PC-3 (cell line): ENCODE results near the gene ATG13. TPM values are rescaled to one million over a fixed set of nuclear protein-coding genes. Genes with fewer than 3 reads are reported as not detected.

Source experiments
- ATAC-seq: fragments of 200-7000 bp; cut with Tn5 transposase; 2 replicates; pipeline ENCODE4 v1.9.1; 2020; ENCODE audit warnings: mild to moderate bottlenecking, moderate library complexity
- BruUV-seq: library from RNA; stranded (reverse); fragments of 400-500 nt; replicated peaks from 2 replicates; lab custom pipeline; 2021; lab: Mats Ljungman, UMichigan
- CTCF ChIA-PET: fragments of 300-600 bp; sonication (Branson Sonifier 250); formaldehyde crosslinking; loops from one replicate; lab custom pipeline; 2022; ENCODE audit warnings: antibody characterized with exemption; lab: Charles Lee
- POLR2A ChIA-PET: fragments of 300-600 bp; sonication (Branson Sonifier 250); formaldehyde crosslinking; loops from one replicate; lab custom pipeline; 2022; ENCODE audit warnings: antibody characterized with exemption; ENCODE audit not compliant: unreplicated experiment; lab: Charles Lee
- DNase-seq: peaks from one replicate; pipeline ENCODE4 v3.0.0-alpha.2; 2015
- H2AFZ ChIP-seq: fragments of 300-600 bp; sonication (generic); 2 replicates; pipeline ENCODE4 v1.6.0; 2016; ENCODE audit warnings: antibody characterized with exemption, low read length
- H3F3A ChIP-seq: fragments of 300-600 bp; sonication (generic); one replicate; pipeline ENCODE4 v1.6.0; 2017; ENCODE audit warnings: antibody characterized with exemption, low read length, control low read depth, mild to moderate bottlenecking; ENCODE audit not compliant: unreplicated experiment
- H3K27ac ChIP-seq: fragments of 300-600 bp; sonication (generic); 2 replicates; pipeline ENCODE4 v1.5.1; 2016; ENCODE audit warnings: mild to moderate bottlenecking, low read length
- H3K27me3 ChIP-seq: fragments of 300-600 bp; sonication (generic); 2 replicates; pipeline ENCODE4 v1.6.1; 2016; ENCODE audit warnings: low read length, mixed read lengths
- H3K36me3 ChIP-seq: fragments of 300-600 bp; sonication (generic); 2 replicates; pipeline ENCODE4 v1.6.1; 2016; ENCODE audit warnings: low read depth, mixed run types, low read length, mixed read lengths
- H3K4me1 ChIP-seq: fragments of 300-600 bp; sonication (generic); 2 replicates; pipeline ENCODE4 v1.5.1; 2016; ENCODE audit warnings: low read length; ENCODE audit not compliant: insufficient read depth
- H3K4me2 ChIP-seq: fragments of 300-600 bp; sonication (generic); 2 replicates; pipeline ENCODE4 v1.6.0; 2016; ENCODE audit warnings: low read length
- H3K4me3 ChIP-seq: fragments of 300-600 bp; sonication (generic); 2 replicates; pipeline ENCODE4 v1.5.1; 2016; ENCODE audit warnings: mild to moderate bottlenecking, low read length, mixed read lengths
- H3K79me2 ChIP-seq: fragments of 300-600 bp; sonication (generic); 2 replicates; pipeline ENCODE4 v1.6.1; 2017; ENCODE audit warnings: low read length, mixed read lengths
- H3K9ac ChIP-seq: fragments of 300-600 bp; sonication (generic); 2 replicates; pipeline ENCODE4 v1.6.0; 2016; ENCODE audit warnings: mild to moderate bottlenecking, low read length
- H3K9me2 ChIP-seq: fragments of 300-600 bp; sonication (generic); replicated peaks from 2 replicates; pipeline ENCODE4 v1.6.1; 2016; ENCODE audit warnings: mixed run types, low read length, mixed read lengths
- H3K9me3 ChIP-seq: fragments of 300-600 bp; sonication (generic); 2 replicates; pipeline ENCODE4 v1.6.1; 2016; ENCODE audit warnings: low read length, mixed read lengths
- H4K20me1 ChIP-seq: fragments of 300-600 bp; sonication (generic); 2 replicates; pipeline ENCODE4 v1.6.1; 2016; ENCODE audit warnings: low read length, mixed read lengths
- EZH2 ChIP-seq: fragments of 300-600 bp; sonication (generic); IDR thresholded peaks from one replicate; pipeline ENCODE4 v1.6.1; 2017; ENCODE audit warnings: antibody characterized with exemption, mild to moderate bottlenecking, low read length; ENCODE audit not compliant: unreplicated experiment
- EZH2phosphoT487 ChIP-seq: fragments of 300-600 bp; sonication (generic); IDR thresholded peaks from 2 replicates; pipeline ENCODE4 v1.6.1; 2018; ENCODE audit warnings: mild to moderate bottlenecking, antibody characterized with exemption, low read length, borderline replicate concordance
- intact Hi-C: fragments of 100-400 bp; cut with micrococcal nuclease; formaldehyde crosslinking; loops from 2 replicates; pipeline ENCODE4 v1.9.0; 2023
- total RNA-seq: library from RNA; depleted of rRNA; stranded (reverse); fragments of >200 nt; gene quantifications from 2 replicates; pipeline ENCODE4 v1.2.3, GENCODE V29; 2014
- TF ChIP-seq, protein P1 (sequence below): fragments of 300-600 bp; sonication (generic); conservative IDR thresholded peaks from 2 replicates; pipeline ENCODE4 v1.5.1; 2017; ENCODE audit warnings: antibody characterized with exemption, low read depth, mild to moderate bottlenecking, low read length

Gene ATG13
- total RNA-seq, 1 experiment from 2014 or later = 95.0 TPM

DNA sequence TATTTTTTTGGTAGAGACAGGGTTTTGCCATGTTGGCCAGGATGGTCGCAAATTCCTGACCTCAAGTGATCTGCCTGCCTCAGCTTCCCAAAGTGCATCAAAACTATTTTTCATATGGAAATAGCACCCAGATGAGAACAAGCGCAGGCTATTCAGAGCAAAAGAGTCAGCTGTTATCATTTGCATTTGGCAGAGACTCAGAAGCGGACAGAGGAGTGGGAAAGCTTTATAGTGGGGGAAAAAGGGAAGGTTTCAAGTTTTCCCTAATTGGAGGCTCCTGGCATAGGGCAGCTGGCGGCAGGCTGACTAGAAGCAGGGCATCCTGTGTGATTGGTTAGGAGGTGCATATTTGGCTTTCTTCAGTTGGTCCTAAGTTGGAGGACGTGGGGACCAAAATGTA is 20.2 kb downstream of the ATG13 start:
- no peak overlapping the region for H3K27ac ChIP-seq
- DNase-seq (no peak), ATAC-seq (no peak)
- no peak overlapping the region for H3K4me2 ChIP-seq
- H4K20me1 ChIP-seq = no peaks in the 10 kb centered on the region
- H3K9me3 ChIP-seq = no peaks in the 10 kb centered on the region
- no peaks in the 10 kb centered on the region for H3K27me3 ChIP-seq
- ChIA-PET POLR2A (no interaction called here), CTCF (no interaction called here)
- no peaks in the 10 kb centered on the region for H3K4me1 ChIP-seq
- intact Hi-C loops = no loop called here
- no peaks in the 10 kb centered on the region; the same call in none of the 2 replicates for H3K36me3 ChIP-seq
- no peak overlapping the region for H2AFZ ChIP-seq
- H3K9me2 ChIP-seq = no peaks in the 10 kb centered on the region
- no TSS peak for BruUV-seq
- TF ChIP-seq EZH2 (no peak), EZH2phosphoT487 (no peak)
- TF ChIP-seq, protein P1, sequence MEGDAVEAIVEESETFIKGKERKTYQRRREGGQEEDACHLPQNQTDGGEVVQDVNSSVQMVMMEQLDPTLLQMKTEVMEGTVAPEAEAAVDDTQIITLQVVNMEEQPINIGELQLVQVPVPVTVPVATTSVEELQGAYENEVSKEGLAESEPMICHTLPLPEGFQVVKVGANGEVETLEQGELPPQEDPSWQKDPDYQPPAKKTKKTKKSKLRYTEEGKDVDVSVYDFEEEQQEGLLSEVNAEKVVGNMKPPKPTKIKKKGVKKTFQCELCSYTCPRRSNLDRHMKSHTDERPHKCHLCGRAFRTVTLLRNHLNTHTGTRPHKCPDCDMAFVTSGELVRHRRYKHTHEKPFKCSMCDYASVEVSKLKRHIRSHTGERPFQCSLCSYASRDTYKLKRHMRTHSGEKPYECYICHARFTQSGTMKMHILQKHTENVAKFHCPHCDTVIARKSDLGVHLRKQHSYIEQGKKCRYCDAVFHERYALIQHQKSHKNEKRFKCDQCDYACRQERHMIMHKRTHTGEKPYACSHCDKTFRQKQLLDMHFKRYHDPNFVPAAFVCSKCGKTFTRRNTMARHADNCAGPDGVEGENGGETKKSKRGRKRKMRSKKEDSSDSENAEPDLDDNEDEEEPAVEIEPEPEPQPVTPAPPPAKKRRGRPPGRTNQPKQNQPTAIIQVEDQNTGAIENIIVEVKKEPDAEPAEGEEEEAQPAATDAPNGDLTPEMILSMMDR = no peak
- no peak overlapping the region for H3K4me3 ChIP-seq
- no peaks in the 10 kb centered on the region for H3K79me2 ChIP-seq
- no peak overlapping the region for H3K9ac ChIP-seq
- H3F3A ChIP-seq = no peaks in the 10 kb centered on the region

DNA sequence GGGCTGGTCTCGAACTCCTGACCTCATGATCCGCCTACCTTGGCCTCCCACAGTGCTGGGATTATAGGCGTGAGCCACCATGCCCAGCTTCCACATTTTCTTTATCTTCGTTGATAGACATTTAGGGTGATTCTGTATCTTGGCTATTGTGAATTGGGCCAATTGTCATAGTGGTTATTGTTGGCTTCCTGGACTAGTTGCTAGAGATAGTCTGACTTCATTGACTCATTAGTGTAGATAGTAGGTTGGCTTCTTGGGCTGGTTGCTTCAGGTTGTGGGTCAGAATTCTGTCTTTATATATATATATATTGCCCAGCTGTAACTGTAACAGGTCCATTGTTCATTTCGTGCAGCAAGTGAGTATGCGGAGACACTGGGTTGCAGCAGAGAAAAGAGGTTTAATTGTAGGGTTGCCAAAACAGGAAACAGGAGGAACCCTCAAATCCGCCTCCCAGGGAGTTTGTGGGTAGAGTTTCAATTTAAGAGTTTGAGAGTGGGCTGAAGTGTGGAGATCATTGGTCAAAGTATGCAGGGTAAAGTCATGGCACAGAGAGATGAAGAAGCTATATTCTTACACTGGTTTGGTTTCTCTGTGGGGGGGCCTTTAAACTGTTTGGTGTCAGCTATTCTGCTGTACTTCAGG is 22.0 kb downstream of the ATG13 start:
- TF ChIP-seq, protein P1 = no peak
- TF ChIP-seq EZH2 (no peak), EZH2phosphoT487 (no peak)
- Histone ChIP-seq H3K27me3 (no peaks in the 10 kb centered on the region), H3K4me3 (no peak overlapping the region), H4K20me1 (no peaks in the 10 kb centered on the region), H3K27ac (no peak overlapping the region), H3K36me3 (no peaks in the 10 kb centered on the region; the same call in none of the 2 replicates), H3K4me1 (no peaks in the 10 kb centered on the region), H3K79me2 (no peaks in the 10 kb centered on the region), H3K9me2 (no peaks in the 10 kb centered on the region), H2AFZ (no peak overlapping the region), H3F3A (no peaks in the 10 kb centered on the region), H3K9me3 (no peaks in the 10 kb centered on the region), H3K9ac (no peak overlapping the region), H3K4me2 (no peak overlapping the region)
- POLR2A ChIA-PET = no interaction called here
- no TSS peak for BruUV-seq
- DNase-seq (no peak), ATAC-seq (no peak)
- CTCF ChIA-PET = no interaction called here
- intact Hi-C loops = no loop called here

DNA sequence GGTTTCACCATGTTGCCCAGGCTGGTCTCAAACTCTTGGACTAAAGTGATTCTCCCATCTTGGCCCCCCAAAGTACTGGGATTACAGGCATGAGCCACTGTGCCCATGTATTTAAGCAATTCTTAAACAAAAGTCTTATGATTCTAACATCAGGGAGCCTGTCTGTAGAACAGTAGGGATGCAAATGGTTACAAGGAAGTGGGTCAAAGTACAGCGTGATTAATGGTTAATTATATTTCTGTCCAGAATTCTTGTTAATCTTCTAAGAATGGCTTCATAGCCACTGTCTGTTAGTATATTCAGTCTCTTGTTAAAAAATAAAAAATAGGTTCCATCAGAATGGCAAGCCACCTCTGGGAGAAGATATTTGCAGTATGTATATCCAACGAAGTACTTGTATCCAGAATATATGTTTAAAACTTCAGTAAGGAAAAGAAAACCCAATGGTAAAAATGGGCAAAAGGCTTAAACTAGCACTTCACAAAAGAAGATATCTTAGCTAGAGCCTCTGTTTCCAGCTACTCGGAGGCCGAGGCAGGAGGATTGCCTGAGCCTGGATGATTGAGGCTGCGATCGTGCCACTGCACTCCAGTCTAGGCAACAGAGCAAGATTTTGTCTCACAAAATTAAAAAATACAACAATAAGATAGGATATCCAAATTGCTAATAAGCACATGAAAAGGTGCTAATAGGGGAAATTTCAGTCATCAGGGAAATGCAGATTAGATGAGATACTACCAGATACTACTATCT is 22.9 kb downstream of the ATG13 start:
- no peak for DNase-seq
- Histone ChIP-seq H3K79me2 (no peaks in the 10 kb centered on the region), H4K20me1 (no peaks in the 10 kb centered on the region), H3K4me3 (no peak overlapping the region), H2AFZ (no peak overlapping the region), H3K36me3 (no peaks in the 10 kb centered on the region; the same call in none of the 2 replicates), H3K27ac (no peak overlapping the region), H3K9ac (no peak overlapping the region), H3K4me1 (no peaks in the 10 kb centered on the region), H3F3A (no peaks in the 10 kb centered on the region), H3K9me3 (no peaks in the 10 kb centered on the region), H3K4me2 (no peak overlapping the region), H3K9me2 (no peaks in the 10 kb centered on the region), H3K27me3 (no peaks in the 10 kb centered on the region)
- no TSS peak for BruUV-seq
- CTCF ChIA-PET = no interaction called here
- intact Hi-C loops = no loop called here
- POLR2A ChIA-PET = no interaction called here
- no peak for TF ChIP-seq EZH2
- no peak for TF ChIP-seq EZH2phosphoT487
- TF ChIP-seq, protein P1 = no peak
- ATAC-seq = no peak
